Measurements from ENCODE around the gene COL4A2. TPM values are rescaled to one million over a fixed set of nuclear protein-coding genes. Genes with fewer than 3 reads are reported as not detected.
A peak's percentile ranks its signal among the peaks of the same experiment; 100 is the strongest.
"Not testable (repeated sequence)": the region's sequence is repeated elsewhere in the genome, so short reads cannot be mapped to it uniquely, and the experiment has no call there.

Gene COL4A2
- total RNA-seq, 1 donor from 2014 or later, result 60.9 TPM

- H3K27ac Mint-ChIP-seq (ENCODE audit: unreplicated experiment), result peak overlapping the region; percentile 26
- H3K36me3 Mint-ChIP-seq (ENCODE audit: unreplicated experiment), result peaks cover 5% of the 10 kb centered on the region
- H3K4me3 Mint-ChIP-seq (ENCODE audit: unreplicated experiment), result no peak overlapping the region
- H3K9me3 Mint-ChIP-seq (ENCODE audit: unreplicated experiment), result peaks cover 3% of the 10 kb centered on the region
- H3K4me1 Mint-ChIP-seq (ENCODE audit: low read depth, unreplicated experiment), result peaks cover 20% of the 10 kb centered on the region
- no peak for TF ChIP-seq CTCF (IDR thresholded peaks at IDR 0.05; ENCODE audit: partially characterized antibody, unreplicated experiment)
- peaks cover 3% of the 10 kb centered on the region for H3K27me3 Mint-ChIP-seq (ENCODE audit: unreplicated experiment)
- DNase-seq, result no peak
Measured at GRCh38 chr13:110392510-110393240, 85.6 kb downstream of the COL4A2 start.

- peaks cover 2% of the 10 kb centered on the region for H3K9me3 Mint-ChIP-seq (ENCODE audit: unreplicated experiment)
- no peak for DNase-seq
- no peak for TF ChIP-seq CTCF (IDR thresholded peaks at IDR 0.05; ENCODE audit: partially characterized antibody, unreplicated experiment)
- H3K27ac Mint-ChIP-seq (ENCODE audit: unreplicated experiment), result no peak overlapping the region
- peaks cover 16% of the 10 kb centered on the region for H3K4me1 Mint-ChIP-seq (ENCODE audit: low read depth, unreplicated experiment)
- peaks cover 5% of the 10 kb centered on the region for H3K36me3 Mint-ChIP-seq (ENCODE audit: unreplicated experiment)
- peaks cover 2% of the 10 kb centered on the region for H3K27me3 Mint-ChIP-seq (ENCODE audit: unreplicated experiment)
- no peak overlapping the region for H3K4me3 Mint-ChIP-seq (ENCODE audit: unreplicated experiment)
Measured at GRCh38 chr13:110393761-110394160, 86.7 kb downstream of the COL4A2 start.

- no peaks in the 10 kb centered on the region for H3K27me3 Mint-ChIP-seq (ENCODE audit: unreplicated experiment)
- no peak overlapping the region for H3K27ac Mint-ChIP-seq (ENCODE audit: unreplicated experiment)
- peaks cover 2% of the 10 kb centered on the region for H3K9me3 Mint-ChIP-seq (ENCODE audit: unreplicated experiment)
- no peak overlapping the region for H3K4me3 Mint-ChIP-seq (ENCODE audit: unreplicated experiment)
- no peak for DNase-seq
- no peak for TF ChIP-seq CTCF (IDR thresholded peaks at IDR 0.05; ENCODE audit: partially characterized antibody, unreplicated experiment)
- H3K36me3 Mint-ChIP-seq (ENCODE audit: unreplicated experiment), result peaks cover 5% of the 10 kb centered on the region
- H3K4me1 Mint-ChIP-seq (ENCODE audit: low read depth, unreplicated experiment), result peaks cover 11% of the 10 kb centered on the region
Measured at GRCh38 chr13:110394371-110394841, 87.3 kb downstream of the COL4A2 start.

GRCh38 chr13:110395616-110396015, 88.5 kb downstream of the COL4A2 start:
- DNase-seq; H3K27ac Mint-ChIP-seq (ENCODE audit: unreplicated experiment); H3K27me3 Mint-ChIP-seq (ENCODE audit: unreplicated experiment); H3K9me3 Mint-ChIP-seq (ENCODE audit: unreplicated experiment); H3K4me3 Mint-ChIP-seq (ENCODE audit: unreplicated experiment); H3K36me3 Mint-ChIP-seq (ENCODE audit: unreplicated experiment): not testable (repeated sequence)
- H3K4me1 Mint-ChIP-seq (ENCODE audit: low read depth, unreplicated experiment), result peaks cover 11% of the 10 kb centered on the region

GRCh38 chr13:110396476-110396875, 89.4 kb downstream of the COL4A2 start:
- no peak for TF ChIP-seq CTCF (IDR thresholded peaks at IDR 0.05; ENCODE audit: partially characterized antibody, unreplicated experiment)
- H3K9me3 Mint-ChIP-seq (ENCODE audit: unreplicated experiment), result no peaks in the 10 kb centered on the region
- no peaks in the 10 kb centered on the region for H3K27me3 Mint-ChIP-seq (ENCODE audit: unreplicated experiment)
- no peaks in the 10 kb centered on the region for H3K36me3 Mint-ChIP-seq (ENCODE audit: unreplicated experiment)
- H3K27ac Mint-ChIP-seq (ENCODE audit: unreplicated experiment), result peak overlapping the region; percentile 11
- H3K4me1 Mint-ChIP-seq (ENCODE audit: low read depth, unreplicated experiment), result peaks cover 11% of the 10 kb centered on the region
- no peak overlapping the region for H3K4me3 Mint-ChIP-seq (ENCODE audit: unreplicated experiment)
- no peak for DNase-seq
